Type B pancreatic cell (in vitro differentiated cells): ENCODE results near the gene FMOD. TPM values are rescaled to one million over a fixed set of nuclear protein-coding genes. Genes with fewer than 3 reads are reported as not detected.

Source experiments
- DNase-seq: peaks from one replicate; pipeline ENCODE4 v3.0.0; 2021; ENCODE audit warnings: mixed read lengths; ENCODE audit not compliant: unreplicated experiment; ENCODE audit errors: extremely low spot score
- H3K27ac Mint-ChIP-seq: 2 replicates; pipeline ENCODE4 v1.8.0; 2021; ENCODE audit warnings: mild to moderate bottlenecking, mixed read lengths
- H3K27me3 Mint-ChIP-seq: 2 replicates; pipeline ENCODE4 v1.8.0; 2021; ENCODE audit warnings: mixed read lengths
- H3K36me3 Mint-ChIP-seq: 2 replicates; pipeline ENCODE4 v1.8.0; 2021; ENCODE audit warnings: mixed read lengths
- H3K4me1 Mint-ChIP-seq: one replicate; pipeline ENCODE4 v1.8.0; 2021; ENCODE audit warnings: mixed read lengths; ENCODE audit not compliant: unreplicated experiment
- H3K4me3 Mint-ChIP-seq: 2 replicates; pipeline ENCODE4 v1.8.0; 2021; ENCODE audit warnings: mild to moderate bottlenecking, mixed read lengths
- H3K9me3 Mint-ChIP-seq: 2 replicates; pipeline ENCODE4 v1.8.0; 2021; ENCODE audit warnings: mixed read lengths
- total RNA-seq: library from RNA; stranded (reverse); gene quantifications from 2 replicates; pipeline ENCODE4 v1.2.1, GENCODE V29; 2021; ENCODE audit warnings: low replicate concordance
- TF ChIP-seq, protein P1 (sequence below): fragments of 200-600 bp; sonication (generic); conservative IDR thresholded peaks from 2 replicates; pipeline ENCODE4 v1.5.0; 2021; ENCODE audit warnings: antibody characterized with exemption, mild to moderate bottlenecking

FMOD gene
- total RNA-seq, 1 donor from 2014 or later = 8.3 TPM

DNA sequence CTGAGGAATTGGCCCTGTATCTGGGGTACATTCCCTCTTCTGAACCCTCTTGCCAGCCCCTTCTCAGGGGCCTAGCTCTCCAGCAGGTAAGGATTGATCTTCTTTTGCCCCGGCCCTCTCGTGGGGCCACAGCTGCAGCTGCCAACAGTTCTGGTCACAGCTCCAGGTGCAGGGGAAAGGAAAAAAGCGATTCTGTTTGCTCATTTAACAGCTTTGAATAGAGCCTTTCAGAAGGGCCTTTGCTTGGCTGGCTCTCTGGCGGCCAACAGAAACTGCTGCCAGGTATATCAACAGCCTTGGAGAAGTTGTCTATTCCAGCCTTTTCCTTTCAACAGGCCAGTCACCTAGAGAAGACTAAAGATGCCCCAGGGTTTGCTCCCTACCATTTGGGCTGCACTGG, 16.1 kb upstream of the FMOD start:
- TF ChIP-seq, protein P1, sequence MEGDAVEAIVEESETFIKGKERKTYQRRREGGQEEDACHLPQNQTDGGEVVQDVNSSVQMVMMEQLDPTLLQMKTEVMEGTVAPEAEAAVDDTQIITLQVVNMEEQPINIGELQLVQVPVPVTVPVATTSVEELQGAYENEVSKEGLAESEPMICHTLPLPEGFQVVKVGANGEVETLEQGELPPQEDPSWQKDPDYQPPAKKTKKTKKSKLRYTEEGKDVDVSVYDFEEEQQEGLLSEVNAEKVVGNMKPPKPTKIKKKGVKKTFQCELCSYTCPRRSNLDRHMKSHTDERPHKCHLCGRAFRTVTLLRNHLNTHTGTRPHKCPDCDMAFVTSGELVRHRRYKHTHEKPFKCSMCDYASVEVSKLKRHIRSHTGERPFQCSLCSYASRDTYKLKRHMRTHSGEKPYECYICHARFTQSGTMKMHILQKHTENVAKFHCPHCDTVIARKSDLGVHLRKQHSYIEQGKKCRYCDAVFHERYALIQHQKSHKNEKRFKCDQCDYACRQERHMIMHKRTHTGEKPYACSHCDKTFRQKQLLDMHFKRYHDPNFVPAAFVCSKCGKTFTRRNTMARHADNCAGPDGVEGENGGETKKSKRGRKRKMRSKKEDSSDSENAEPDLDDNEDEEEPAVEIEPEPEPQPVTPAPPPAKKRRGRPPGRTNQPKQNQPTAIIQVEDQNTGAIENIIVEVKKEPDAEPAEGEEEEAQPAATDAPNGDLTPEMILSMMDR = no peak
- H3K4me3 Mint-ChIP-seq = no peak overlapping the region
- no peak for DNase-seq
- peaks cover 21% of the 10 kb centered on the region for H3K4me1 Mint-ChIP-seq
- H3K27me3 Mint-ChIP-seq = peaks cover 29% of the 10 kb centered on the region
- H3K9me3 Mint-ChIP-seq = no peaks in the 10 kb centered on the region
- no peak overlapping the region for H3K27ac Mint-ChIP-seq
- no peaks in the 10 kb centered on the region for H3K36me3 Mint-ChIP-seq

DNA sequence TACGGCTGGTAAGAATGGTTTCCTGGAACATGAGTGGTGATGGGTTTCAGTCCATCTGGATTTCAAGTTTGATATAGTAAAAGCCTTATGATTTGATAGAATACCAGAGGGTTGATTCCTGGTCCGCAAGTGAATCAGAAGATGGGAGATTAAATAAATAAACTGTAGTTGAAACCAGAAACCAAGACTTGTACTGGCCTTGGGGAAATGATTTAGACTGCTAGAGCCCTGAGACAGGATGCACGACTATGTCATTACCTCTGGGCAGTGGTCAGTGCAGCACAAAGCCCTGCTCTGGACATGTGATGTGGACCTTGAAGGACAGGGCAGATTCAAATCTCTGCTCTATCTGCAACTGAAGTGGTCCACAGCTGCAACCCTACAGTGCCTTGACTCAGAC, 15.6 kb upstream of the FMOD start:
- Mint-ChIP-seq H3K4me3 (no peak overlapping the region), H3K27me3 (peaks cover 31% of the 10 kb centered on the region), H3K9me3 (no peaks in the 10 kb centered on the region), H3K27ac (no peak overlapping the region), H3K36me3 (no peaks in the 10 kb centered on the region), H3K4me1 (peaks cover 21% of the 10 kb centered on the region)
- no peak for DNase-seq
- TF ChIP-seq, protein P1 = no peak

DNA sequence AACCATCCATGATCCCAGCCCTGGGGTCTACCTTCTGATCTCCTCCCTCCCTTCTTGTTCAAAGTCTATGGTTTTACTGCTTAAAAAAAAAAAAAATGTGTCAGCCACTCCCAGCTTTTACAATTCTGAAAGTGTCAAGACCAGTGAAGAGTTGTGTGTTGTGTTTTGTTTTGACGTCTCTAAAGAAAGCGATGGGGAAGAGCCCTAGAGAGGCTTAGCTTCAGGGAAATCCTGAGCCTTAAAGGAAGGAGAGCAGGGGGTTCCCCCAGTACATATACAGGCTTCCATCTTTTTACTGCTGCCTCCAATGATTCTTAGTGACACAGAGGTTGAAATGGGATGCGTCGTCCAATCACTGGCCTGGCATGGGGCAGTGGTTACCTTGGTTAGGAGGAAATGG, 13.9 kb upstream of the FMOD start:
- Mint-ChIP-seq H3K36me3 (no peaks in the 10 kb centered on the region), H3K4me3 (no peak overlapping the region), H3K4me1 (peaks cover 30% of the 10 kb centered on the region), H3K9me3 (no peaks in the 10 kb centered on the region), H3K27me3 (peaks cover 38% of the 10 kb centered on the region), H3K27ac (no peak overlapping the region)
- TF ChIP-seq, protein P1 = no peak
- no peak for DNase-seq

DNA sequence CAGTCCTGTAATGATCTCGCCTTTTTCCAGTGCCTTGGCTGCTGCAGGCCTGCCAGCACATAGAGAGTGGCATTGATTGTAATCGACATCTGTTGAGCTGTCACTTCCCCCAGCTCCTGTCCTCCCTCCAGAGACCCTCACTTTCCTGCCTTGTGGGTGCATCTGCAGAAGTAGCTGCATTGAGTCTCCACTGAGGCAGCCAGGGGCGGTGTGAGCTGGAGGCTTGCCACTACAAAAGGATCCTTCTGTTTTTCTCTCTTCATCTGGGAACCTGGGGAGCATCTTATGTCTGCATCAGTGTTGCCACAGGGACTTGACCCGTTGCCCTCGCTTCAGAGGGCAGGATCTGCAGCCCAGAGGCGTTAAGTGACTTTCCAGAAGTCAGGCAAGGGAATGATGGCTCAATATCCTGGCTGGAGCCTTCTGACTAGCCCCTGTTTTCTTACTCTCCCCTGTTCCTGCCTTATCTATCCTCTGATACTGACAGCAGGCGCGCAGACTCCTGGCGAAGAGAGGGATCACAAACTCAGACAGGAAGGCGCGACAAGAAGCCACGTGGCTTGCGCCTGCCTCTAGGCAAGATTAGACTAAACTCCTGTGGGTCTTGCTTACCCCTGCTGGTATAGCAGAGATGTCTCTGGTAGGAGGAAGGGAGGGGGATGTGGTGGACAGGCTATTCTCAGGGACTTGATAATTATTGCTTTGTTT, 13.3 kb upstream of the FMOD start:
- H3K36me3 Mint-ChIP-seq = no peaks in the 10 kb centered on the region
- no peak for DNase-seq
- no peak overlapping the region for H3K27ac Mint-ChIP-seq
- peaks cover 36% of the 10 kb centered on the region for H3K27me3 Mint-ChIP-seq
- no peaks in the 10 kb centered on the region for H3K9me3 Mint-ChIP-seq
- TF ChIP-seq, protein P1 = no peak
- H3K4me1 Mint-ChIP-seq = peaks cover 30% of the 10 kb centered on the region
- H3K4me3 Mint-ChIP-seq = peak overlapping the region; percentile 26

GRCh38 chr1:203362720-203363025, 11.8 kb upstream of the FMOD start:
- Mint-ChIP-seq H3K36me3 (no peaks in the 10 kb centered on the region), H3K4me3 (no peak overlapping the region), H3K9me3 (no peaks in the 10 kb centered on the region), H3K4me1 (peaks cover 29% of the 10 kb centered on the region), H3K27ac (no peak overlapping the region), H3K27me3 (peaks cover 46% of the 10 kb centered on the region)
- no peak for DNase-seq
- TF ChIP-seq, protein P1 = no peak
